HG03558 (cell line): ENCODE measurements around the gene EOMES.
A peak's percentile ranks its signal among the peaks of the same experiment; 100 is the strongest.
"Not testable (repeated sequence)": the region's sequence is repeated elsewhere in the genome, so short reads cannot be mapped to it uniquely, and the experiment has no call there.

ENCODE experiments used
- ATAC-seq: cut with Tn5 transposase; IDR thresholded peaks from one replicate; pipeline ENCODE4 v1.9.1; 2021; ENCODE audit warnings: moderate number of reproducible peaks; ENCODE audit not compliant: unreplicated experiment; ENCODE audit errors: extremely low read depth

EOMES gene

GRCh38 chr3:27721717-27722564 lies at the start of gene EOMES:
Gene EOMES (minus strand): TSS chr3:27722323. CDS start chr3:27722294, 29 bp downstream.
- peak; percentile 47 for ATAC-seq

- not testable (repeated sequence) for ATAC-seq
Measured at GRCh38 chr3:27770384-27770783, 48.3 kb upstream of the EOMES start.

GRCh38 chr3:27767000-27767399 lies 44.9 kb upstream of the EOMES start:
- no peak for ATAC-seq

- no peak for ATAC-seq
Measured at GRCh38 chr3:27758083-27758482, 36.0 kb upstream of the EOMES start.

GRCh38 chr3:27756877-27757276 lies 34.8 kb upstream of the EOMES start:
- ATAC-seq: no peak

- ATAC-seq: no peak
Measured at GRCh38 chr3:27752926-27753325, 30.8 kb upstream of the EOMES start.

GRCh38 chr3:27749643-27750042 lies 27.5 kb upstream of the EOMES start:
- ATAC-seq: no peak

GRCh38 chr3:27746838-27747237 lies 24.7 kb upstream of the EOMES start:
- no peak for ATAC-seq

- ATAC-seq: no peak
Measured at GRCh38 chr3:27740854-27741253, 18.7 kb upstream of the EOMES start.

- no peak for ATAC-seq
Measured at GRCh38 chr3:27737091-27737490, 15.0 kb upstream of the EOMES start.

- ATAC-seq: no peak
Measured at GRCh38 chr3:27730774-27731659, 8.9 kb upstream of the EOMES start.

GRCh38 chr3:27729748-27730611 lies 7.9 kb upstream of the EOMES start:
- ATAC-seq: no peak

- ATAC-seq: no peak
Measured at GRCh38 chr3:27729325-27729724, 7.2 kb upstream of the EOMES start.

GRCh38 chr3:27728195-27729087 lies 6.3 kb upstream of the EOMES start:
- ATAC-seq: no peak

GRCh38 chr3:27726240-27726639 lies 4.1 kb upstream of the EOMES start:
- ATAC-seq: no peak

- no peak for ATAC-seq
Measured at GRCh38 chr3:27724459-27725197, 2.5 kb upstream of the EOMES start.

GRCh38 chr3:27723815-27724458 lies 1.8 kb upstream of the EOMES start:
- ATAC-seq: no peak

- no peak for ATAC-seq
Measured at GRCh38 chr3:27723456-27723814, 1.3 kb upstream of the EOMES start.
